Neural progenitor cell (in vitro differentiated cells): ENCODE results near the gene VMP1.

Experiments
- CTCF ChIP-seq: fragments of 200-600 bp; sonication (generic); IDR thresholded peaks from 2 replicates; pipeline ENCODE4 v1.5.1; 2017; ENCODE audit warnings: antibody characterized with exemption, mild to moderate bottlenecking
- EZH2 ChIP-seq: fragments of 200-600 bp; sonication (generic); IDR thresholded peaks from 2 replicates; pipeline ENCODE4 v1.6.1; 2017; ENCODE audit warnings: antibody characterized with exemption, mild to moderate bottlenecking, moderate library complexity
- EZH2phosphoT487 ChIP-seq: fragments of 200-600 bp; sonication (generic); IDR thresholded peaks from 2 replicates; pipeline ENCODE4 v1.6.1; 2017; ENCODE audit warnings: antibody characterized with exemption

- TF ChIP-seq CTCF (no peak), EZH2 (no peak), EZH2phosphoT487 (no peak)
Observed at GRCh38 chr17:59764292-59764741, 56.9 kb downstream of the VMP1 start.
